K562 (cell line): Measurements from ENCODE around the gene IFTAP. TPM values are rescaled to one million over a fixed set of nuclear protein-coding genes. Genes with fewer than 3 reads are reported as not detected.
A peak's percentile ranks its signal among the peaks of the same experiment; 100 is the strongest.

ENCODE experiments used
- DIDO1 ChIP-seq: fragments of 450-650 bp; IDR thresholded peaks from 2 replicates; pipeline ENCODE4 v1.6.1; 2016; ENCODE audit warnings: low read depth, missing biosample characterization, missing genetic modification characterization
- FOXA3 ChIP-seq, 2 experiments: fragments of 450-650 bp in 1 of 2; sonication (generic) in 1 of 2; formaldehyde crosslinking; IDR thresholded peaks in 1 of 2; conservative IDR thresholded peaks in 1 of 2; 2 replicates each; pipeline versions ENCODE4 v1.4.0 to v1.8.0; 2020 to 2022; ENCODE audit warnings: mild to moderate bottlenecking in 2 of 2, missing genetic modification reagents in 1 of 2
- RAD21 ChIP-seq, 2 experiments: fragments of 250-450 bp in 1 of 2; fragments of 450-650 bp in 1 of 2; sonication (Bioruptor Pico) in 1 of 2; formaldehyde crosslinking in 1 of 2; IDR thresholded peaks in 1 of 2; conservative IDR thresholded peaks in 1 of 2; 2 replicates each; pipeline versions ENCODE4 v1.4.0 to v1.8.0; 2020 to 2022; ENCODE audit warnings: mild to moderate bottlenecking in 2 of 2, moderate library complexity in 1 of 2
- polyA plus RNA-seq, 8 experiments: library from polyadenylated mRNA; depleted of rRNA in 4 of 8; stranded (reverse) in 5 of 8; unstranded in 3 of 8; fragments of >200 nt; fragmentation: Nextera tagmentation in 2 of 8; fragmentation: Illumina TruSeq in 1 of 8; extraction: Ambion mirVana in 2 of 8; extraction: Trizol in 1 of 8; gene quantifications; 2 replicates each; pipeline versions ENCODE4 v1.2.1 to v1.2.3, GENCODE V29; 2011 to 2014; ENCODE audit warnings: inconsistent platforms in 1 of 8, missing spikeins in 1 of 8
- total RNA-seq, 7 experiments: library from RNA; depleted of rRNA in 6 of 7; stranded (reverse); fragments of >200 nt in 6 of 7; fragmentation: Illumina TruSeq in 2 of 7; extraction: Trizol in 2 of 7; gene quantifications; 2 replicates each; pipeline versions ENCODE4 v1.2.1 to v1.2.3, GENCODE V29; 2011 to 2021; ENCODE audit warnings: low replicate concordance in 1 of 7
- TF ChIP-seq, protein P1 (sequence below), 2 experiments: fragments of 450-650 bp; formaldehyde crosslinking in 1 of 2; IDR thresholded peaks; 2 replicates each; pipeline versions ENCODE4 v1.4.0 to v1.6.1; 2014 to 2020; ENCODE audit warnings: mild to moderate bottlenecking in 2 of 2, borderline replicate concordance in 1 of 2, low read depth in 1 of 2
- TF ChIP-seq, protein P2 (sequence below), 2 experiments: fragments of 450-650 bp; IDR thresholded peaks; 2 replicates each; pipeline ENCODE4 v1.6.1; 2016; ENCODE audit warnings: mild to moderate bottlenecking in 2 of 2, borderline replicate concordance in 1 of 2, low read depth in 1 of 2, moderate library complexity in 1 of 2
- TF ChIP-seq, protein P3 (sequence below): IDR thresholded peaks from 2 replicates; pipeline ENCODE4 v1.6.1; 2016; ENCODE audit warnings: missing genetic modification characterization, missing compliant biosample characterization

The IFTAP gene
- total and polyA plus RNA-seq, 9 of the 15 experiments (the other 6 are each of a cell fraction or from before 2014, with no cell fraction given), result 9.2 to 30.0 (median 17.0) TPM

DNA sequence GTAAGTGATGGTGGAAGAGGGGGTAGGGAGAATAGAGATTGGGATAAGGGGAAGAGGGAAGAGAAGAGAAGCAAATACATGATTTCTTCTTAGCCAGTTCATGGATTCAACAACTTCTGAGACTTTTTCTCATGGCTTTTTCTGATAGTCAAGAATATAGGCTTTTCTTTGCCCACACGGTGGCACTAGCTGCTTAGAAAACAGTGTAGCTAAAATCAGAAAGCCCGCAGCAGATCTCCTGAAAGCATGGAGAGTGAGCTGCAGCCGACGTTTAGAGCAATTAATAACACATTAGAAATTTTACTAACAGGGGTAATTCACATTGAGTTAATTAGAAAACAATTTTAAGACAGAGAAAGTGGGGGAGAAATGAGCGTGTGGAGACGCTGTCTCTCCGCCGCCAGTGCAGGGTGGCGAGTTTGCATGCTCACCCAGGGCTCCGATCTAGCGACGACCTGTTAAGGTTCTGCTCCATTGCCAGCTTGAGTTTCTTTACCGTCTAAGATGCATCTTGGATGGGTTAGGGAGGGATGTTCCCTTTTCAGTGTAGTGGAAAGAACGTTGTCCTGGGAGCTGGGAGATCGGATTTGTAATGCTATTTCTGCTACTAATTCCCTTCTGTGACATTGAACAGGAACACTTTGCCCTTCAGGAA is 29.8 kb upstream of the IFTAP start (continued):
- TF ChIP-seq, protein P1, sequence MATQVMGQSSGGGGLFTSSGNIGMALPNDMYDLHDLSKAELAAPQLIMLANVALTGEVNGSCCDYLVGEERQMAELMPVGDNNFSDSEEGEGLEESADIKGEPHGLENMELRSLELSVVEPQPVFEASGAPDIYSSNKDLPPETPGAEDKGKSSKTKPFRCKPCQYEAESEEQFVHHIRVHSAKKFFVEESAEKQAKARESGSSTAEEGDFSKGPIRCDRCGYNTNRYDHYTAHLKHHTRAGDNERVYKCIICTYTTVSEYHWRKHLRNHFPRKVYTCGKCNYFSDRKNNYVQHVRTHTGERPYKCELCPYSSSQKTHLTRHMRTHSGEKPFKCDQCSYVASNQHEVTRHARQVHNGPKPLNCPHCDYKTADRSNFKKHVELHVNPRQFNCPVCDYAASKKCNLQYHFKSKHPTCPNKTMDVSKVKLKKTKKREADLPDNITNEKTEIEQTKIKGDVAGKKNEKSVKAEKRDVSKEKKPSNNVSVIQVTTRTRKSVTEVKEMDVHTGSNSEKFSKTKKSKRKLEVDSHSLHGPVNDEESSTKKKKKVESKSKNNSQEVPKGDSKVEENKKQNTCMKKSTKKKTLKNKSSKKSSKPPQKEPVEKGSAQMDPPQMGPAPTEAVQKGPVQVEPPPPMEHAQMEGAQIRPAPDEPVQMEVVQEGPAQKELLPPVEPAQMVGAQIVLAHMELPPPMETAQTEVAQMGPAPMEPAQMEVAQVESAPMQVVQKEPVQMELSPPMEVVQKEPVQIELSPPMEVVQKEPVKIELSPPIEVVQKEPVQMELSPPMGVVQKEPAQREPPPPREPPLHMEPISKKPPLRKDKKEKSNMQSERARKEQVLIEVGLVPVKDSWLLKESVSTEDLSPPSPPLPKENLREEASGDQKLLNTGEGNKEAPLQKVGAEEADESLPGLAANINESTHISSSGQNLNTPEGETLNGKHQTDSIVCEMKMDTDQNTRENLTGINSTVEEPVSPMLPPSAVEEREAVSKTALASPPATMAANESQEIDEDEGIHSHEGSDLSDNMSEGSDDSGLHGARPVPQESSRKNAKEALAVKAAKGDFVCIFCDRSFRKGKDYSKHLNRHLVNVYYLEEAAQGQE (IDR thresholded peaks at IDR 0.05; ENCODE audit: borderline replicate concordance), result peak; percentile 62; the same call in 1 of the 2 replicates
- TF ChIP-seq, protein P1 (CRISPR knock-in tag; IDR thresholded peaks at IDR 0.05; ENCODE audit: low read depth), result no peak
- TF ChIP-seq, protein P2, sequence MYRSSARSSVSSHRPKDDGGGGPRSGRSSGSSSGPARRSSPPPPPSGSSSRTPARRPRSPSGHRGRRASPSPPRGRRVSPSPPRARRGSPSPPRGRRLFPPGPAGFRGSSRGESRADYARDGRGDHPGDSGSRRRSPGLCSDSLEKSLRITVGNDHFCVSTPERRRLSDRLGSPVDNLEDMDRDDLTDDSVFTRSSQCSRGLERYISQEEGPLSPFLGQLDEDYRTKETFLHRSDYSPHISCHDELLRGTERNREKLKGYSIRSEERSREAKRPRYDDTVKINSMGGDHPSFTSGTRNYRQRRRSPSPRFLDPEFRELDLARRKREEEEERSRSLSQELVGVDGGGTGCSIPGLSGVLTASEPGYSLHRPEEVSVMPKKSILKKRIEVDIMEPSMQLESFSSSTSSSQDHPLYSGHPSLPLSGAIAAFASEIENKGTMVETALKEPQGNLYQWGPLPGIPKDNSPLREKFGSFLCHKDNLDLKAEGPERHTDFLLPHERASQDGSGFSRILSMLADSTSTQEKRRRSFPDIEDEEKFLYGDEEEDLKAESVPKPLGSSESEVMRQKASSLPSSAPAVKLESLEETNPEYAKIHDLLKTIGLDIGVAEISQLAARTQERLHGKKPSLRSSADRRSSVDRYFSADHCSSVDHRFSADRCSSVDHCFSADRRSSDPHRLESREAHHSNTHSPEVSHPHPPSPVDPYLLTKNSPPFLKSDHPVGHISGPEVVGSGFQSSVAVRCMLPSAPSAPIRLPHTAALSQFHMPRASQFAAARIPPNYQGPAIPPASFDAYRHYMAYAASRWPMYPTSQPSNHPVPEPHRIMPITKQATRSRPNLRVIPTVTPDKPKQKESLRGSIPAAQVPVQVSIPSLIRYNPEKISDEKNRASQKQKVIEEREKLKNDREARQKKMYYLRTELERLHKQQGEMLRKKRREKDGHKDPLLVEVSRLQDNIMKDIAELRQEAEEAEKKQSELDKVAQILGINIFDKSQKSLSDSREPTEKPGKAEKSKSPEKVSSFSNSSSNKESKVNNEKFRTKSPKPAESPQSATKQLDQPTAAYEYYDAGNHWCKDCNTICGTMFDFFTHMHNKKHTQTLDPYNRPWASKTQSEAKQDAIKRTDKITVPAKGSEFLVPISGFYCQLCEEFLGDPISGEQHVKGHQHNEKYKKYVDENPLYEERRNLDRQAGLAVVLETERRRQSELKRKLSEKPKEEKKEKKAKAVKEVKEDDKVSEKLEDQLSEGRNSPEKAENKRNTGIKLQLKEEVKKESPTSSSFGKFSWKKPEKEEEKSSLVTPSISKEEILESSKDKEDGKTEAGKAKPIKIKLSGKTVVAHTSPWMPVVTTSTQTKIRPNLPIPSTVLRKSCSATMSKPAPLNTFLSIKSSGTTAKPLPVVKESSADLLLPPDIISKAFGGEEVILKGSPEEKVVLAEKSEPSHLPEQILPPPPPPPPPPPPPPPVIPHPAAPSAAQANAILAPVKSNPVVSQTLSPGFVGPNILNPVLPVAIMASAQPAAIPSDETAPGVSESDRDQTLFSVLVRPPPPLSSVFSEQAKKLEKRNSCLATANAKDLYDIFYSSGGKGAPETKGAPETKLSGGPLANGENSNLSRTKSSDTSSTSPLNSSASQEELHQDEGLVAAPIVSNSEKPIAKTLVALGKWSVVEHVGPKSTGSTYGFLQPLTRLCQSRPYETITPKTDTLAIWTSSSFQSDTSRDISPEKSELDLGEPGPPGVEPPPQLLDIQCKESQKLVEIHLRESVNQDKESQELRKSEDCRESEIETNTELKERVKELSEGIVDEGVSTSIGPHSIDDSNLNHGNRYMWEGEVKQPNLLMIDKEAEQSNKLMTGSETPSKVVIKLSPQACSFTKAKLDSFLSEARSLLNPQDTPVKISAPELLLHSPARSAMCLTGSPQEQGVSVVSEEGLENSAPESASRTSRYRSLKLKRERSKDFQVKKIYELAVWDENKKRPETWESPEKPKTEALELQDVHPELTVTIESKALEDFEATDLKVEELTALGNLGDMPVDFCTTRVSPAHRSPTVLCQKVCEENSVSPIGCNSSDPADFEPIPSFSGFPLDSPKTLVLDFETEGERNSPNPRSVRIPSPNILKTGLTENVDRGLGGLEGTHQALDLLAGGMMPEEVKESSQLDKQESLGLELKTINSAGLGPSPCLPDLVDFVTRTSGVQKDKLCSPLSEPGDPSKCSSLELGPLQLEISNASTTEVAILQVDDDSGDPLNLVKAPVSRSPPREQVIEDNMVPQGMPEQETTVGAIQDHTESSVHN (IDR thresholded peaks at IDR 0.05; ENCODE audit: borderline replicate concordance in 1 of 2, low read depth in 1 of 2), result no peak
- TF ChIP-seq, protein P3, sequence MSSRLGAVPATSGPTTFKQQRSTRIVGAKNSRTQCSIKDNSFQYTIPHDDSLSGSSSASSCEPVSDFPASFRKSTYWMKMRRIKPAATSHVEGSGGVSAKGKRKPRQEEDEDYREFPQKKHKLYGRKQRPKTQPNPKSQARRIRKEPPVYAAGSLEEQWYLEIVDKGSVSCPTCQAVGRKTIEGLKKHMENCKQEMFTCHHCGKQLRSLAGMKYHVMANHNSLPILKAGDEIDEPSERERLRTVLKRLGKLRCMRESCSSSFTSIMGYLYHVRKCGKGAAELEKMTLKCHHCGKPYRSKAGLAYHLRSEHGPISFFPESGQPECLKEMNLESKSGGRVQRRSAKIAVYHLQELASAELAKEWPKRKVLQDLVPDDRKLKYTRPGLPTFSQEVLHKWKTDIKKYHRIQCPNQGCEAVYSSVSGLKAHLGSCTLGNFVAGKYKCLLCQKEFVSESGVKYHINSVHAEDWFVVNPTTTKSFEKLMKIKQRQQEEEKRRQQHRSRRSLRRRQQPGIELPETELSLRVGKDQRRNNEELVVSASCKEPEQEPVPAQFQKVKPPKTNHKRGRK, result no peak
- TF ChIP-seq DIDO1 (tag) (peak; percentile 47; the same call in 1 of the 2 replicates), RAD21 (CRISPR knock-in tag; conservative IDR thresholded peaks at IDR 0.05 in 1 of 2, IDR thresholded peaks at IDR 0.05 in 1 of 2) (peak; percentile 85 to 94), FOXA3 (CRISPR knock-in tag; conservative IDR thresholded peaks at IDR 0.05 in 1 of 2, IDR thresholded peaks at IDR 0.05 in 1 of 2) (no peak)
